Measurements from ENCODE around the gene CTNS. TPM values are rescaled to one million over a fixed set of nuclear protein-coding genes. Genes with fewer than 3 reads are reported as not detected.
A peak's percentile ranks its signal among the peaks of the same experiment; 100 is the strongest.

Gene CTNS
- polyA plus RNA-seq, 1 donor (not counting 4 experiments of a cell fraction or from before 2014, with no cell fraction given) = 7.4 TPM

DNA sequence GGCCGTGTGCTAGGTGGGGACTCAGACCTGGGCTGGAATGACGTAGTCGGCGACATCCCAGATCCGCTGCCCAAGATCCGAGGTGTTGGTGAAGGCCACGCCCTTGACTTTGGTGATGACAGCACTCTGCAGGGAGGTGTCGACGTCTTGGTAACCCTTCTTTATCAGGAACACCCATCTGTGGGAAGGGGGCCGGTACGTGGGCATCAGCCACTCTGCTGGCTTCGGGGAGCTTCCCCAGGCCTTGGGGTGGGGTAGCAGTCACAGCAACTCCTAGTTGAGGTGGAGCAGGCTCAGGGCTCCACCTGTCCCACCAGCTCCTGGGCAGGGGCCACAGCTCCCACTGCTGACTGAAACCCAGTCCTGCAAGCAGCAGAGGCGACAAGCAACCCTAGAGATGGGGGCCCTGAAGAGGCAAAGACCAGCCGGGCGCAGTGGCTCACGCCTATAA, 55.1 kb downstream of the CTNS start:
- Histone ChIP-seq H3K9ac (ENCODE audit: control insufficient read depth, extremely low read depth, insufficient read depth, low read length) (no peak overlapping the region), H3K79me2 (ENCODE audit: control insufficient read depth, insufficient read depth, low read length) (no peaks in the 10 kb centered on the region), H3K36me3 (ENCODE audit: control insufficient read depth in 2 of 2, extremely low read depth in 1 of 2, insufficient read depth in 2 of 2, low read length in 2 of 2) (no peaks in the 10 kb centered on the region), H3K9me1 (ENCODE audit: control insufficient read depth, extremely low read depth, insufficient read depth, low read length) (no peaks in the 10 kb centered on the region), H4K20me1 (ENCODE audit: control insufficient read depth, extremely low read depth, insufficient read depth, low read length) (no peaks in the 10 kb centered on the region), H3K27me3 (ENCODE audit: control insufficient read depth, extremely low read depth, insufficient read depth, low read length) (peaks cover 31% of the 10 kb centered on the region), H2AFZ (ENCODE audit: control insufficient read depth, low read length) (no peak overlapping the region), H3K4me3 (ENCODE audit: control insufficient read depth in 2 of 3, extremely low read depth in 1 of 3, insufficient read depth in 2 of 3, low read depth in 1 of 3, low read length in 3 of 3) (no peak overlapping the region), H3K4me2 (ENCODE audit: control insufficient read depth, extremely low read depth, insufficient read depth, low read depth, low read length) (no peak overlapping the region), H3K4me1 (ENCODE audit: control insufficient read depth, extremely low read depth, insufficient read depth, low read length) (peaks cover 4% of the 10 kb centered on the region), H3K9me3 (ENCODE audit: control insufficient read depth, low read depth, low read length) (no peaks in the 10 kb centered on the region), H3K27ac (ENCODE audit: control insufficient read depth, insufficient read depth, low read length) (no peak overlapping the region)
- dilution Hi-C loops (cut with MboI; ENCODE audit: extremely low pct_ligation_motif_present, low sequenced_read_pairs) = no loop called here
- TF ChIP-seq CTCF (optimal IDR thresholded peaks at IDR 0.05 in 1 of 3, IDR thresholded peaks at IDR 0.05 in 1 of 3, conservative IDR thresholded peaks at IDR 0.05 in 1 of 3; ENCODE audit: extremely low read depth in 1 of 3, insufficient read depth in 2 of 3, low read length in 3 of 3) = peak in 2 of 3 experiments; percentile 12 to 16
- TF ChIP-seq EZH2 (IDR thresholded peaks at IDR 0.05; ENCODE audit: low read length) = no peak
- DNase-seq (ENCODE audit: low read depth, low spot score) (no peak), FAIRE-seq (no peak)

DNA sequence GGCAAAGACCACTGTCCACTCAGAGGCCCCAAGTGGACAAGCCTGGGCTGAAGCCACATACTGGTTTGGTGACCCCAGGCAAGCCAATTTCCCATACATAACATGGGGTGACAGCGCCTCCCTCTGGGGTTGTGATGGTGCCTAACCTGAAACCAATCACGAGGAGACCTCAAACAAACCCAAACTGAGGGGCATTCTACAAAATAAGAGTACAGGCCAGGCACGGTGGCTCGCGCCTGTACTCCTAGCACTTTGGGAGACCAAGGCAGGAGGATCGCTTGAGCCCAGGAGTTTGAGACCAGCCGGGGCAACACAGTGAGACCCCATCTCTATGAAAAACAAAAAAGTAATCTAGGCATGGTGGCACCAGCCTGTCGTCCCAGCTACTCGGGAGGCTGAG, 55.8 kb downstream of the CTNS start:
- dilution Hi-C loops (cut with MboI; ENCODE audit: extremely low pct_ligation_motif_present, low sequenced_read_pairs) = no loop called here
- H3K4me3 ChIP-seq (ENCODE audit: control insufficient read depth in 2 of 3, extremely low read depth in 1 of 3, insufficient read depth in 2 of 3, low read depth in 1 of 3, low read length in 3 of 3) = no peak overlapping the region
- H3K9me3 ChIP-seq (ENCODE audit: control insufficient read depth, low read depth, low read length) = no peaks in the 10 kb centered on the region
- peaks cover 37% of the 10 kb centered on the region for H3K27me3 ChIP-seq (ENCODE audit: control insufficient read depth, extremely low read depth, insufficient read depth, low read length)
- no peaks in the 10 kb centered on the region for H3K36me3 ChIP-seq (ENCODE audit: control insufficient read depth in 2 of 2, extremely low read depth in 1 of 2, insufficient read depth in 2 of 2, low read length in 2 of 2)
- H3K79me2 ChIP-seq (ENCODE audit: control insufficient read depth, insufficient read depth, low read length) = no peaks in the 10 kb centered on the region
- peaks cover 4% of the 10 kb centered on the region for H3K4me1 ChIP-seq (ENCODE audit: control insufficient read depth, extremely low read depth, insufficient read depth, low read length)
- no peak overlapping the region for H2AFZ ChIP-seq (ENCODE audit: control insufficient read depth, low read length)
- TF ChIP-seq CTCF (optimal IDR thresholded peaks at IDR 0.05 in 1 of 3, IDR thresholded peaks at IDR 0.05 in 1 of 3, conservative IDR thresholded peaks at IDR 0.05 in 1 of 3; ENCODE audit: extremely low read depth in 1 of 3, insufficient read depth in 2 of 3, low read length in 3 of 3) (peak in 2 of 3 experiments; percentile 21 to 22), EZH2 (IDR thresholded peaks at IDR 0.05; ENCODE audit: low read length) (no peak)
- H4K20me1 ChIP-seq (ENCODE audit: control insufficient read depth, extremely low read depth, insufficient read depth, low read length) = no peaks in the 10 kb centered on the region
- H3K27ac ChIP-seq (ENCODE audit: control insufficient read depth, insufficient read depth, low read length) = no peak overlapping the region
- FAIRE-seq (no peak), DNase-seq (ENCODE audit: low read depth, low spot score) (no peak)
- no peak overlapping the region for H3K9ac ChIP-seq (ENCODE audit: control insufficient read depth, extremely low read depth, insufficient read depth, low read length)
- H3K9me1 ChIP-seq (ENCODE audit: control insufficient read depth, extremely low read depth, insufficient read depth, low read length) = no peaks in the 10 kb centered on the region
- H3K4me2 ChIP-seq (ENCODE audit: control insufficient read depth, extremely low read depth, insufficient read depth, low read depth, low read length) = no peak overlapping the region

Data from keratinocyte (primary cell).